ENCODE measurements around the gene LYZL2.
"Not testable (repeated sequence)": the region's sequence is repeated elsewhere in the genome, so short reads cannot be mapped to it uniquely, and the experiment has no call there.

LYZL2 gene

GRCh38 chr10:30629653-30630052 lies at the start of gene LYZL2:
Gene LYZL2, minus strand, starts transcription at chr10:30629753. Its CDS starts 2,838 bp downstream, at chr10:30626915.
- DNase-seq, result no peak

GRCh38 chr10:30677616-30678015 lies 48.1 kb upstream of the LYZL2 start:
- peak; percentile 22 for DNase-seq

DNA sequence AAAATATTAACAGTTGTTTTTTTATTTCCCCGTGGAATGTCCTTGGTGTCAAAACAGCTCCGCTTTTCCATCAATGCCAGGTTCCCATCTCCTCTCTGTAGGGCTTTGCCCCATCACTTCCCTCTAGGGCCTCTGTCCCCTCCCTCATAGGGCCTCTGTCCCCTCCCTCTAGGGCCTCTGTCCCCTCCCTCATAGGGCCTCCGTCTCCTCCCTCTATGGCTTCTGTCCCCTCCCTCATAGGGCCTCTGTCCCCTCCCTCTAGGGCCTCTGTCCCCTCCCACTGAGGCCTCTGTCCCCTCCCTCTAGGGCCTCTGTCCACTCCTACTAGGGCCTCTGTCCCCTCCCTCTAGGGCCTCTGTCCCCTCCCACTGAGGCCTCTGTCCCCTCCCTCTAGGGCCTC lies 47.6 kb upstream of the LYZL2 start:
- DNase-seq, result not testable (repeated sequence)

DNA sequence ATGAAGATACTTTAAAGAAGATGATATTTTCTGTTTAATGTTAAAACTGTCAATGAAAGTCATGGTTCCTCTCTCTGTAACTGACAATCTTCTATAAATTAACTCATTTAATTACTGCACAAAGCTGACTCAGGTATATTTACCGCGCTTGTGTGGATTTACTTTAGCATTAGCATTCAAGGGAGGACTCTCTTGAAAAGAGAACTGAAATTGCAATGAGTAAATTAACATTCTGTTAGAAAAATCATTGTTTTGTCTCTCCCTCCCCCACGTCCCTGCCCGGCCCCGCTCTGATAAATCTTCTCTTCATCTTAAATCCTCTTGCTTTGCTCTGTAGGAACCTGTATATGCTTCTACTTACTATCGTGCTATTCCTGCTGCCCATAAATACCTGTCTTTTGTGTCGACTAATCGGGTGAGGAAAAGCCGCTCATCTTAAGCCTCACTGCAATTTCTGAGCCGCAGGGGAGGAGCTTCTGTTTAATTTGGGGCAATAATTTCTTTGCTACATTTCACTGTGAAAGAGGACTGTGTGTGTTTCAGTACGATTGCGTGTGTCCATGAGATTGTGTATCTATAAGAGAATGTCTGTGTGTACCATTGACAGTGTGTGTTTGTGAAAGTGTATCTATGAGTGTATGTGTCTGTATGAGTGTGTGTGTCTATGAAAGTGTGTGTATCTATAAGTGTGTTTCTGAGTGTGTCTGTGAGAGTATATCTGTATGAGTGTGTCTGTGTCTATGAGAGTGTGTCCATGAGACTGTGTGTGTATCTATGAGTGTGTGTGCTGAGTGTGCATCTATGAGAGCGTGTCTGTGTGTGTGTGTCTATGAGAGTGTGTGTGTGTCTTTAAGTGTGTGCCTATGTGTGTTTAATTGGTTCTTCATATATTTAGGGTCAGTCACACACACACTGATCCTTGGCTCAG lies 46.5 kb upstream of the LYZL2 start:
- DNase-seq, result no peak

DNA sequence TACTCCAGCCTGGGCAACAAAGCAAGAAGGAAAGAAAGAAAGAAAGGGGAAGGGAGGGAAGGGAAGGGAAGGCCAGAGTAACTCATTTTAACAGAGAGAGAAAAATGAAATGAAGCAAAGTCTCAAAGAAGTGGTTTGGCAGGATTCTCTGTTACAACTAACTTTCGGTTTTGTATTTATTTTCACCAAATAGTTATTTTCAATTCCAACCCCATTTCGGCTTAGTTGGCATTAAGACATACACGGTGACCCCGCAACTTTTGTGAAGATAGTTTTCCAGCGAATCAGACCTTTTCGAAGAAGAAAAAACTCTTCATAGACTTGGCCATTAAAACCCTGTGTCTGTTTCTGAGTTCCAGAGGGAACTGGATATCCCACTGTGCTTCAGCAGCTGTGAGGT lies 45.2 kb upstream of the LYZL2 start:
- no peak for DNase-seq

DNA sequence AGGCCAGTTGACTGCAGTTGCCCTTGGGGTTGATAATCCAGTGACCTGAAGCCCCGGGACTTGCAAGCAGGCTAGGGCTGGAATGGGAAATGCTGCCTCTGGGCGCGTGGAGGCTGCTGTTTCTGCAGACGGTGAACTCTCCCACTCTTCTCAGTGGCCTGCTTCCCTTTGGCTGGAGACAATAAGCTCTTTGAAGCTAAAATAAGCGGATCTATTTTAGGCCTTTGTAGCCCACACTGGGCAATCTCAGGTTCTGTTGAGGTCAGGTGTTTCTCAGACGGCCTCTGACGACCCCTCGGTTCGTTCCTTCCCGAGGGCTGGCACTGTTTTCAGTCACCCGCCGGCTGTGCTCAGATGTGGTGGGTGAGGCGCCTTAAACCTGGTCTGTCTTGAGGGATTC lies 43.7 kb upstream of the LYZL2 start:
- not testable (repeated sequence) for DNase-seq

GRCh38 chr10:30672338-30672737 lies 42.8 kb upstream of the LYZL2 start:
- not testable (repeated sequence) for DNase-seq

- peak; percentile 43 for DNase-seq
Observed at GRCh38 chr10:30671026-30671616, 41.6 kb upstream of the LYZL2 start.

- not testable (repeated sequence) for DNase-seq
Observed at GRCh38 chr10:30667982-30668381, 38.4 kb upstream of the LYZL2 start.

- DNase-seq, result not testable (repeated sequence)
Observed at GRCh38 chr10:30663403-30663802, 33.9 kb upstream of the LYZL2 start.

DNA sequence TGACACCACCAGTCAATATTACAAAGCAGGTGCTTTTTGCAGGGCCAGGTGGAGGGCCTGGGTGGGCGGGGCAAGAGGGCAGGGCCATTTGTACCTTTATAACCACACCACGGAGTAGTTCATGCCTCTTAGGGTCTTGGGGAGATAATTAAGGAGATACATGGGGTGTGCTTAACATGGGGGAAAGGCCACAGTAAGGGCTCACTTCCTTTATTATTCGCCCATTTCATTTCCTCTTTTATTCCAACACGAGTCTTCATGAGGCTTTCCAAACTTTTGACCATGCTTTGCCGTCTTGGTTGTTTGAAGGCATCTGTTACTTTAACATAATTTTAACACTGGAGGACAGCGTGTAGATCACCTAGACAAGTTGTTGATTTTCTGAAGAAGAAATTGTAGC lies 33.3 kb upstream of the LYZL2 start:
- DNase-seq, result no peak

GRCh38 chr10:30660314-30660713 lies 30.8 kb upstream of the LYZL2 start:
- not testable (repeated sequence) for DNase-seq

DNA sequence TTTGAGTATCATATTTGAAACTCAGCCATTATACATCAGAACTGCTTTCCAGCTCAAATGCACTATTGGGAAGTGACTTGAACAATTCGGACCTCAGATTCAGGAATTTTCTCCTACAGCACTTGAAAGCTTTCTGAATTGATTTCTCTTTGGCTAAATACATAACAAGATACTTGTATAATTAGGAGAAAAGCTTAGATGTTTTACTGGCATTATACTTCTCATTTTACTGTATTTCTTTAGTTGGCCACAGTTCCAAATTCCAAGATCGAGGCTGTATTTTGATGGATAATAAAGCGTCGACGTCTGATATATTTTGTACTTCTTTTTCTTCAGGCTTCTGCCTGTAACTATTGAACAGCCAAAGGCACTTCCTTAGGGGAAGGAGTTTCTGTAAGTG lies 26.7 kb upstream of the LYZL2 start:
- DNase-seq, result no peak

- DNase-seq, result not testable (repeated sequence)
Observed at GRCh38 chr10:30655001-30655400, 25.4 kb upstream of the LYZL2 start.

GRCh38 chr10:30651470-30652397 lies 22.2 kb upstream of the LYZL2 start:
- DNase-seq, result peak; percentile 7

DNA sequence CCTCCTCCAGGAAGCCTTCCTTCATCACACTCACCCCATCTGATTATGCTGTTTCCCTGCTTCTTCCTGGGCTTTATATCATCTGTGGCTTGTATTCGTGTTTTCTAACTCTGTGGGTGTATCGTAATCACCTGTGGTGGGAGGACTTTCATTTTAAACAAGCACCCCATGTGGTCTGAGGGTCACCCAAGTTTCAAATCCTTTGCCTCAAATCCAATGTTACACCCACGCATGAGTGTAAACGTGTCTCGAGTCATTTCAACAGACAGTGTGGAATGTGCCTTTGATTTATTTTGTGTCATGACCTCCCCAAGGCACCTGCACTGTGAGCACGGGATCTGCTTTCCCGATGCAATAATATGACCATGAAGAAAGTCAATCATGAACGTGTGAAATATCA lies 17.5 kb upstream of the LYZL2 start:
- DNase-seq, result no peak

- DNase-seq, result no peak
Observed at GRCh38 chr10:30645340-30645827, 15.8 kb upstream of the LYZL2 start.

DNA sequence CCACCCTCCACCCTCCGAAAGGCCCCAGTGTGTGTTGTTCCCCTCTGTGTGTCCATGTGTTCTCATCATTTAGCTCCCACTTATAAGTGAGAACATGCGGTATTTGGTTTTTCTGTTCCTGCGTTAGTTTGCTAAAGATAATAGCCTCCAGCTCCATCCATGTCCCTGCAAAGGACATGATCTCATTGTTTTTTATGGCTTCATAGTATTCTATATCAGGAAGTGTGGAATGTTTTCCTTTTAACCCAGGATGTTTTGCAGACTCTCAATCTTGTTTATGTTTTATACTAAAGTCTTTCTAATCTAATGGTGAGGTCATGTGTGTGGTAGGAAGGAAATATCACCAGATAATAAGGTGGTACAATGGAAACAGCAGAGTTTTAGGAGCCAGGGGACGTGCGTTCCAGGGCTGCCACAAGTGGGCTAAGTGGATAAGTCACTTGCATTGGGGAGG lies 14.9 kb upstream of the LYZL2 start:
- not testable (repeated sequence) for DNase-seq

DNA sequence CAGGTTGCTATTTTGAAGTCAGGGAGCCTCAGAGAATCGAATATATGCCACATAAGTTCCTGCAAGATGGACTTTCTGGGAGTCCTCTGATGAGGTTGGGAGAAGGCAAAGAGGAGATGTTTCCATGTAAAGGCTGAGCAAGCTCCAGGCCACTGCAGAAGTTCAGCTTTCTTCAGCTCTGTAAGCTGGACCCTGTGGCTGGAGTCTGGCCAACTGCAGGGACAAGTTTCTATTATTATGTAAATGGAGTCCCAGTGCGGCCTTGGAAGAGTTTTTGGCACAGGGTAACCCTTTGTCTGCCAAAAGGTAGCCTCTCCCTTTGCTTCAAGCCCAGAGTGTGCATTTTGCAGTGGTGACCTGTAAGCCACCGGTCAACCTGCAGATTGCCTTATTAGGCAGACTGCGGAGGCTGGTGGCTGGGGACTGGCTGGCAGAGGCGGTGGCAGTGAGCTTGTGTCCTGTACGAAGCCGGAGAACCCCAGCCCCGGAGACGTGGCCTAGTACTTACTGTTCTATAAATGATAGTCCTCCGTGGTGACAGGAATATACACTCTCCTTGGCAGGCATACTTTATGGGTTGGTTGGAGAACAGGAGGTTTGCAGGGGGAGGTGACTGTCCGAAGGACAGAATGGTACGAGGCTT lies 14.1 kb upstream of the LYZL2 start:
- DNase-seq, result not testable (repeated sequence)

- not testable (repeated sequence) for DNase-seq
Observed at GRCh38 chr10:30642856-30643255, 13.3 kb upstream of the LYZL2 start.

DNA sequence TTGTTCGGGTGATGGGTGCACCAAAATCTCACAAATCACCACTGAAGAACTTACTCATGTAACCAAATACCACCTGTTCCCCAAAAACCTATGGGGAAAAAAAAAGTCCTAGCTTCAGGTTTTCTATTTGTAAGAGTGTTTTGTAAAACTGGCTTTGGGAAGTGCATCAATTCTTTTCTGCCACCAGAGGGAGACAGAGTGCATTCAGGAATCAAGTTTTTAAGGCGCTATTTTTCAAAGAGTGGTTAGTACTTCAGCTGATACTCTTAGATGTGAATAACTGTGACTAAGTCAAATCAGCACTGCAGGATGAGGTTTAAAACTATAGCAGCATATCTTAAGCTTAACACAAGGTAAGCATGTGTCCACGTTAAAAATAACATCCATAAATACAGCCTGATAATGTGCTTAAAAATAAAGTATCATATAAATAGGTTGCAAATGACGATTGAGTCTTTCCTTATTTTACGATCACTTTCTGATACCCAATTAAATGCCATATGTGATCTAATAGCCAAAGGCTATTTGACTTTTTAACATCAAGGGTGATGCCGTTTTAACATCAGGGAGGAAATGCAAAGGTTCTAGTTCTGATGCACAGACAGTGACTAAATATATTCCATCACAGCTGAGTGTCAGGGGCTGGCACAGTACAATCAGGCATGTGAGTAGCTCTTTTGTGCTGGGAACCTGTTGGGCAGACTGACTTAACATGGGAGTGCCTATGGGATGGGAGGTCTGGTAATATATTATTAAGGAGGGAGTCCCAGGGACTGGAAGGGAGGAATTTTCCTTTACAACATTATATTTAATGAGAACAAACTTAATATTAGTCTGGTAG lies 10.6 kb upstream of the LYZL2 start:
- DNase-seq, result peak; percentile 17

Measured in stimulated activated CD4-positive, alpha-beta T cell treated with anti-CD3 and anti-CD28 coated beads, Interleukin-4, amount 100 ng/mL, for 24 hours (primary cell).